ENCODE measurements around the gene FAM83G. TPM values are rescaled to one million over a fixed set of nuclear protein-coding genes. Genes with fewer than 3 reads are reported as not detected.

FAM83G gene
- total RNA-seq, 4 donors from 2014 or later: 11.9 to 21.3 (median 13.9) TPM

- Histone ChIP-seq H3K27ac (no peak overlapping the region), H3K9me3 (no peaks in the 10 kb centered on the region), H3K4me1 (peaks cover 0 to 18% of the 10 kb centered on the region in 2 donors), H3K27me3 (no peaks in the 10 kb centered on the region), H3K36me3 (peaks cover 0 to 5% of the 10 kb centered on the region in 2 donors), H3K4me3 (replicated peaks in 1 of 3) (no peak overlapping the region)
- no peak for DNase-seq
- WGBS, 2 donors: 96 to 97% methylated on average over 4 of the region's 7 CpGs
- TF ChIP-seq, protein P1, sequence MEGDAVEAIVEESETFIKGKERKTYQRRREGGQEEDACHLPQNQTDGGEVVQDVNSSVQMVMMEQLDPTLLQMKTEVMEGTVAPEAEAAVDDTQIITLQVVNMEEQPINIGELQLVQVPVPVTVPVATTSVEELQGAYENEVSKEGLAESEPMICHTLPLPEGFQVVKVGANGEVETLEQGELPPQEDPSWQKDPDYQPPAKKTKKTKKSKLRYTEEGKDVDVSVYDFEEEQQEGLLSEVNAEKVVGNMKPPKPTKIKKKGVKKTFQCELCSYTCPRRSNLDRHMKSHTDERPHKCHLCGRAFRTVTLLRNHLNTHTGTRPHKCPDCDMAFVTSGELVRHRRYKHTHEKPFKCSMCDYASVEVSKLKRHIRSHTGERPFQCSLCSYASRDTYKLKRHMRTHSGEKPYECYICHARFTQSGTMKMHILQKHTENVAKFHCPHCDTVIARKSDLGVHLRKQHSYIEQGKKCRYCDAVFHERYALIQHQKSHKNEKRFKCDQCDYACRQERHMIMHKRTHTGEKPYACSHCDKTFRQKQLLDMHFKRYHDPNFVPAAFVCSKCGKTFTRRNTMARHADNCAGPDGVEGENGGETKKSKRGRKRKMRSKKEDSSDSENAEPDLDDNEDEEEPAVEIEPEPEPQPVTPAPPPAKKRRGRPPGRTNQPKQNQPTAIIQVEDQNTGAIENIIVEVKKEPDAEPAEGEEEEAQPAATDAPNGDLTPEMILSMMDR (IDR thresholded peaks at IDR 0.05): no peak
- no peak for TF ChIP-seq POLR2A (IDR thresholded peaks at IDR 0.05)
- intact Hi-C loops (cut with DNase I): no loop called here
Measured at GRCh38 chr17:18971801-18972200, 32.8 kb downstream of the FAM83G start.

DNA sequence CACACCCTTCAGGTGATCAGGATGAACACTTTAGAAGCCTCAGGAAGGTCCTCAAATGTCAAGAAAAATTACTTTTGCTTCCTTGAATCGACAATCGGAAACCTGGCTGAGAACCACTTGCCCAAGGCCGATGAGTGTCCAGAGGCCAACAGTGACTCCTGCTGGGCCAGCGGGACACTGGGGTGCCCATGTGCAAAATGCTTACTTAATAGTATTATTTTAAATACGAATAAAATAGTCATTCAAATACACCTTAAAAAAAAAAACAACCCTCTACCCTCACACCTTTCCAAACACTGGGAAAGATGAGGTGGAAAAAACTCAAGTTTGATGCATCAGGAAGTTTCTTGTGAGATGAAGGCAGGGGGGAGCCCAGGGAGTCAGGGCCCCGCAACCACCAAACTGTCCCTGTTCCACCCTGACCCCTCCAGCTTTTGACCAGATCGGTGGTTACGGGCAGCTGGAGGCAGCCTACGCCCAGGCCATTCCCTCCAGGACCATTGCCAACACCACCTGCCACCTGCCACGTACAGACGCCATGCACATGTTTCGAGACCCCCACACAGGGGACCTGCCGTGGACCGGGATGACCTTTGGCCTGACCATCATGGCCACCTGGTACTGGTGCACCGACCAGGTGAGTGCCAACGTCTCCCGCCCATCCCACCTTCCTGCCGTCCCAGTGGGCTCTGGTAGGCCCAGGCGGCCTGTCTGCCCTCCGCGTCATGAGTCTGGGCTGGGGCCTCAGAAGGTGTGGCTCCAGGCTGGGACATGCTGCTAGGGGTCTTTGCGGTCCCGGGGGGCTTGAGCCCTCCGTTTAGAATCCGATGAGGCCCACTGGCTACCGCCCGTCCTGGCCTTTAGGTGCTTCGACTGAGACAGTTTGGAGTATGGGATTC lies 33.7 kb downstream of the FAM83G start:
- 89 to 97% methylated on average over 15 to 28 of the region's 28 CpGs for WGBS, 2 donors
- H3K4me3 ChIP-seq (replicated peaks in 1 of 3): no peak overlapping the region
- H3K27ac ChIP-seq: no peak overlapping the region
- H3K36me3 ChIP-seq: peaks cover 0 to 5% of the 10 kb centered on the region in 2 donors
- no peak for DNase-seq
- peaks cover 0 to 18% of the 10 kb centered on the region in 2 donors for H3K4me1 ChIP-seq
- intact Hi-C loops (cut with DNase I): no loop called here
- no peaks in the 10 kb centered on the region for H3K9me3 ChIP-seq
- H3K27me3 ChIP-seq: no peaks in the 10 kb centered on the region
- no peak for TF ChIP-seq POLR2A (IDR thresholded peaks at IDR 0.05)
- TF ChIP-seq, protein P1 (IDR thresholded peaks at IDR 0.05): no peak

- H3K27me3 ChIP-seq: no peaks in the 10 kb centered on the region
- 84% methylated on average over 11 to 20 of the region's 23 CpGs for WGBS, 2 donors
- DNase-seq: no peak
- intact Hi-C loops (cut with DNase I): loop anchor here (10.0 kb wide), 1 partner anchor 56 kb away; no protein-coding TSS in a partner anchor
- H3K9me3 ChIP-seq: no peaks in the 10 kb centered on the region
- H3K36me3 ChIP-seq: peaks cover 0 to 5% of the 10 kb centered on the region in 2 donors
- peaks cover 0 to 18% of the 10 kb centered on the region in 2 donors for H3K4me1 ChIP-seq
- no peak overlapping the region for H3K4me3 ChIP-seq (replicated peaks in 1 of 3)
- no peak for TF ChIP-seq POLR2A (IDR thresholded peaks at IDR 0.05)
- TF ChIP-seq, protein P1 (IDR thresholded peaks at IDR 0.05): no peak
- no peak overlapping the region for H3K27ac ChIP-seq
Measured at GRCh38 chr17:18968945-18969887, 35.3 kb downstream of the FAM83G start.

DNA sequence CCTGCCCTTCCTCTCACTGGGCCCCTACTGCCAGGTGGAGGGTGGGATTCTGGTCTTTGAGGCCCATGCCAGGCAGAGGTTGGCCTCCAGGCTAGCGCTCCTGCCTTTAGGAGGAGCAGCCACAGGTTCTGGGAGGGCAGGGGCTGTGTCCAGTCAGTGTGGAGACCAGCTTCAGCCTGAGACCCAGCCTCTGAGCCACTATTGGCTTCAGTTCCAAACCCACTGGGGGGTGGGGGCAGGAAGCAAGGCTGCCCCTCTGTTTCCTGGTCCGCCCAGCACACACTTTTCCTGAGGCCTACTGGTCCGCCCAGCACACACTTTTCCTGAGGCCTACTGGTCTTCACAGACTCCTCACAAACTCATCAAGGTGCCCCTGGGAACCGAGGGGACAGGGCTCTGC lies 36.2 kb downstream of the FAM83G start:
- intact Hi-C loops (cut with DNase I): loop anchor here (10.0 kb wide), 1 partner anchor 56 kb away; no protein-coding TSS in a partner anchor
- H3K9me3 ChIP-seq: no peaks in the 10 kb centered on the region
- DNase-seq: no peak
- peaks cover 0 to 5% of the 10 kb centered on the region in 2 donors for H3K36me3 ChIP-seq
- no peak for TF ChIP-seq POLR2A (IDR thresholded peaks at IDR 0.05)
- TF ChIP-seq, protein P1 (IDR thresholded peaks at IDR 0.05): no peak
- H3K4me1 ChIP-seq: peaks cover 0 to 18% of the 10 kb centered on the region in 2 donors
- no peaks in the 10 kb centered on the region for H3K27me3 ChIP-seq
- 88 to 93% methylated on average over 3 to 4 of the region's 4 CpGs for WGBS, 2 donors
- no peak overlapping the region for H3K27ac ChIP-seq
- H3K4me3 ChIP-seq (replicated peaks in 1 of 3): no peak overlapping the region
